ENCODE measurements around the gene COL5A2.

COL5A2 gene

DNA sequence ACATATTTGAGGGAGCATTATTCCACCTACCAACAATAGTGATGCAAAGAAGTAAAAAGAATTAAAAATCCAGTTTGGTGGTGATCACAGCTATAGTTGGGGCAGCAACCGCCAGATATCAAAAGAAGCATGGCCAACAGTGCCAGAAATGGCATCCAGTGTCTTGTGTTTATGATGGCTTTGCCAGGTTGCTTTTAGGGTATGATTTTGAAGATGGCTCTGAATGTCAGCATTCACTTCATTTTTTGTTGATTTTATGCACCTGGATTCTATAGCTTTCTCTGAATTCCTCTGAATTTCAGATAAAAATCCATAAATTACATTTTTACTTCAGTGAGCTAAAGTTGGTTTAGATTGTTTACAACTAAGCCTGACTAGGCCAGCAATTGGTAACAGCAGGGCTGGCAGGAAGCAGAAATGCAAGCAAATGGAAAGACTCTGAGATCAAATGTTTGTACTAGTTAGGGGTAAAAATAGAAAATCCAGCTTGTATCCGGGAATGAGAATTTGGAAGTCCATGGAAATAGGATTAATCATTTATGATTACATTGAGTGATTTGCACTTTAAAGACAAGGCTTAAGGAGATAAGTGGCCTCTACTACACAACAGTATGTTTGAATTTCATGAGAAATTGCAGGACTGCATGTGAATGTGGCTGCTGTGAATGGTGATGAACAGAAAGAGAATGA is 165.0 kb downstream of the COL5A2 start:
- DNase-seq (ENCODE audit: low read depth) = peak; percentile 64
- Histone ChIP-seq H3K4me3 (ENCODE audit: low read length) (no peak overlapping the region), H3K36me3 (ENCODE audit: control insufficient read depth, insufficient read depth, low read length, severe bottlenecking) (peaks cover 35% of the 10 kb centered on the region), H3K9me3 (ENCODE audit: control insufficient read depth, low read length) (no peaks in the 10 kb centered on the region), H3K27me3 (replicated peaks; ENCODE audit: control insufficient read depth, insufficient read depth, low read length) (no peaks in the 10 kb centered on the region), H3K9ac (ENCODE audit: low read length) (peak overlapping the region; percentile 68), H3K4me1 (ENCODE audit: control insufficient read depth, insufficient read depth, low read length) (peaks cover 93% of the 10 kb centered on the region)

DNA sequence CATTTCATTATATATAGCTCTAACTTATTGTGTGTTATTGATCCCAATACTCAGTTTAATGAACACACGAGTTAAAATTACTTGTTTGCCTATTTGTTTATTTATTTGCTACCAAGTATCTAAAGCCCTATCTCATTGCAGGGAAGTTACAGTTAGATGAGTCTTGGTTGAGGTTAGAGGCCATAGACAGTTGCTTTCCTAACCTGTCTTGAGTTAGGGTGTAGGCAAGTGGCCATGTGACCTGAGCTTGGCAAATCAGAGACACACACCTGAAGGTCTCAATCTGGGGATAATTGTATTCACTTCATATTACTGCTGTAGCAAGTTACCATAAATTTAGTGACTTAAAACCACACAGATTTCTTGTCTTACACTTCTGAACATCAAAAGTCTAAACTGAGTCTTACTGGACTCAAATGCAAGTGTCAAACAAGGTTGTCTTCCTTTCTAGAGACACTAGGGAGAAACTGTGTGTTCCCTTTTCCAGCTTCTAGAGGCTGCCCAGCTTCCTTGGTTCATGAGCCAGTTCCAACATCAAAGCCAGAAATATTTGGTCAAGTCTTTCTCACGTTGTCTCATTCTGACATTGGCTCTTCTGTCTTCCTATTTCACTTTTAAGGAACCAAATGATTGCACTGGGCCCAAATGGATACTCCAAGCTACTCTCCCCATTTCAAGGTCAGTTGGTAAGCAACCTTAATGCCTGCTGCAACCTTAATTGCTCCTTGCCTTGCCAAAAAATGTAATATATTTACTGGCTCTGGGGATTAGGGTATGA is 165.7 kb downstream of the COL5A2 start:
- DNase-seq (ENCODE audit: low read depth) = peak; percentile 49

DNA sequence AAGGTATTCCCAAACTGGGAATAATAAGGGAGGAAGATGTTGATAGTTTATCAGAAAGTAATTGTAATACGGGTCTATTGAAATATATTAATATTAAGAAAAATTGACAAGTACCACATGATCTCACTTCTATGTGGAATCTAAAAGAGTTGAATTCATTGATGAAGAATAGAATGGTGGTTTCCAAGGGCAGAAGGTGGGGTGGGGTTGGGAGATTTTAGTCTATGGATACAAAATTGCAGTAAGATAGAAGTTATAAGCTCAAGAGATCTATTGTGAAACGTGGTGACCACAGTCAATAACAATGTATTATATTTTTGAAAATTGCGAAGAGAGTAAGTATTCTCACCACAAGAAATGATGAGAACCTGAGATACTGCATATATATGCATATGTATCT is 166.5 kb downstream of the COL5A2 start:
- Histone ChIP-seq H3K9me3 (ENCODE audit: control insufficient read depth, low read length) (no peaks in the 10 kb centered on the region), H3K9ac (ENCODE audit: low read length) (no peak overlapping the region), H3K4me3 (ENCODE audit: low read length) (no peak overlapping the region), H3K27me3 (replicated peaks; ENCODE audit: control insufficient read depth, insufficient read depth, low read length) (no peaks in the 10 kb centered on the region), H3K36me3 (ENCODE audit: control insufficient read depth, insufficient read depth, low read length, severe bottlenecking) (peaks cover 51% of the 10 kb centered on the region), H3K4me1 (ENCODE audit: control insufficient read depth, insufficient read depth, low read length) (peaks cover 87% of the 10 kb centered on the region)
- DNase-seq (ENCODE audit: low read depth) = peak; percentile 44

More for the DNA sequence above, 165.7 kb downstream of the COL5A2 start:
- no peaks in the 10 kb centered on the region for H3K27me3 ChIP-seq (replicated peaks; ENCODE audit: control insufficient read depth, insufficient read depth, low read length)
- H3K36me3 ChIP-seq (ENCODE audit: control insufficient read depth, insufficient read depth, low read length, severe bottlenecking) = peaks cover 43% of the 10 kb centered on the region
- H3K4me3 ChIP-seq (ENCODE audit: low read length) = no peak overlapping the region
- H3K4me1 ChIP-seq (ENCODE audit: control insufficient read depth, insufficient read depth, low read length) = peaks cover 87% of the 10 kb centered on the region
- no peaks in the 10 kb centered on the region for H3K9me3 ChIP-seq (ENCODE audit: control insufficient read depth, low read length)
- H3K9ac ChIP-seq (ENCODE audit: low read length) = peak overlapping the region; percentile 68

DNA sequence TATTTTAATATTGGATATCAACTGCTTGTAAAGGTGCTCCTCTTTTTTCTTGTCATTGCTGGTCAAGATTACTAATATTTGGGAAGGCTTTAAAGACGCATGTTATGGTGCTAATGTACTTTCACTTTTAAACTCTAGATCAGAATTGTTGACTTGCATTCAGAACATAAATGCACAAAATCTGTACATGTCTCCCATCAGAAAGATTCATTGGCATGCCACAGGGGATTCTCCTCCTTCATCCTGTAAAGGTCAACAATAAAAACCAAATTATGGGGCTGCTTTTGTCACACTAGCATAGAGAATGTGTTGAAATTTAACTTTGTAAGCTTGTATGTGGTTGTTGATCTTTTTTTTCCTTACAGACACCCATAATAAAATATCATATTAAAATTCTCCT is 167.2 kb downstream of the COL5A2 start:
- Histone ChIP-seq H3K27me3 (replicated peaks; ENCODE audit: control insufficient read depth, insufficient read depth, low read length) (no peaks in the 10 kb centered on the region), H3K9me3 (ENCODE audit: control insufficient read depth, low read length) (no peaks in the 10 kb centered on the region), H3K4me3 (ENCODE audit: low read length) (no peak overlapping the region), H3K36me3 (ENCODE audit: control insufficient read depth, insufficient read depth, low read length, severe bottlenecking) (peaks cover 58% of the 10 kb centered on the region), H3K4me1 (ENCODE audit: control insufficient read depth, insufficient read depth, low read length) (peaks cover 86% of the 10 kb centered on the region), H3K9ac (ENCODE audit: low read length) (peak overlapping the region; percentile 10)
- no peak for DNase-seq (ENCODE audit: low read depth)

DNA sequence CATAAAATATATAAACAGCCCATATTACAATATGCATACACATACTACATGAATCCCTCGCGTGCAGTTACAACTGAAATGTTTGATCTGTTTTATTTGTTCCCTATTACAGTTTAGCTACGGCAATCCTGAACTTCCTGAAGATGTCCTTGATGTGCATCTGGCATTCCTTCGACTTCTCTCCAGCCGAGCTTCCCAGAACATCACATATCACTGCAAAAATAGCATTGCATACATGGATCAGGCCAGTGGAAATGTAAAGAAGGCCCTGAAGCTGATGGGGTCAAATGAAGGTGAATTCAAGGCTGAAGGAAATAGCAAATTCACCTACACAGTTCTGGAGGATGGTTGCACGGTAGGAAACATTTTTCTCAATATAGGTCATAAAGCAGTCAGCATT is 169.0 kb downstream of the COL5A2 start:
- Histone ChIP-seq H3K9me3 (ENCODE audit: control insufficient read depth, low read length) (no peaks in the 10 kb centered on the region), H3K4me3 (ENCODE audit: low read length) (no peak overlapping the region), H3K27me3 (replicated peaks; ENCODE audit: control insufficient read depth, insufficient read depth, low read length) (no peaks in the 10 kb centered on the region), H3K36me3 (ENCODE audit: control insufficient read depth, insufficient read depth, low read length, severe bottlenecking) (peaks cover 75% of the 10 kb centered on the region), H3K4me1 (ENCODE audit: control insufficient read depth, insufficient read depth, low read length) (peaks cover 76% of the 10 kb centered on the region), H3K9ac (ENCODE audit: low read length) (peak overlapping the region; percentile 58)
- no peak for DNase-seq (ENCODE audit: low read depth)

- peak overlapping the region; percentile 58 for H3K9ac ChIP-seq (ENCODE audit: low read length)
- no peak overlapping the region for H3K4me3 ChIP-seq (ENCODE audit: low read length)
- peaks cover 65% of the 10 kb centered on the region for H3K4me1 ChIP-seq (ENCODE audit: control insufficient read depth, insufficient read depth, low read length)
- no peaks in the 10 kb centered on the region for H3K27me3 ChIP-seq (replicated peaks; ENCODE audit: control insufficient read depth, insufficient read depth, low read length)
- peaks cover 94% of the 10 kb centered on the region for H3K36me3 ChIP-seq (ENCODE audit: control insufficient read depth, insufficient read depth, low read length, severe bottlenecking)
- DNase-seq (ENCODE audit: low read depth) = no peak
- H3K9me3 ChIP-seq (ENCODE audit: control insufficient read depth, low read length) = no peaks in the 10 kb centered on the region
Observed at GRCh38 chr2:189008555-189009262, 170.9 kb downstream of the COL5A2 start.

DNA sequence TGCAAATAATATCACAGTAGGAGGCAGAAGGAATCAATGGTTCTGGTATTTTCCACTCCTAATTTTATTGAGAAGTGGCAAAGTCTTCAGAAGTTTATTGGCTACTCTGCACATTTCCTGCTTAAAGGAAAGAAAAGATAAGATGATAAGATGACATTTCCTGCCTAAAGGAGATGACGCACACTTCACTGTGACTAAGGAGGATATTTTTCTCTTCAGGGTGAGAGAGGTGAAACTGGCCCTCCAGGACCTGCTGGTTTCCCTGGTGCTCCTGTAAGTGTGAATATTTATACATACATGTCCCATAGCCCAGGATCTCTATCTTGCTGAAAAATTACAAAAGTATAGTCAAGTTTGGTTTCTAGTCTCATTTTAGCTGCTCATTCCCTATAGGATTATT is 177.5 kb downstream of the COL5A2 start:
- Histone ChIP-seq H3K4me3 (ENCODE audit: low read length) (no peak overlapping the region), H3K9me3 (ENCODE audit: control insufficient read depth, low read length) (no peaks in the 10 kb centered on the region), H3K4me1 (ENCODE audit: control insufficient read depth, insufficient read depth, low read length) (peaks cover 72% of the 10 kb centered on the region), H3K36me3 (ENCODE audit: control insufficient read depth, insufficient read depth, low read length, severe bottlenecking) (peaks cover 99% of the 10 kb centered on the region), H3K27me3 (replicated peaks; ENCODE audit: control insufficient read depth, insufficient read depth, low read length) (no peaks in the 10 kb centered on the region), H3K9ac (ENCODE audit: low read length) (peak overlapping the region; percentile 73)
- peak; percentile 47 for DNase-seq (ENCODE audit: low read depth)

DNA sequence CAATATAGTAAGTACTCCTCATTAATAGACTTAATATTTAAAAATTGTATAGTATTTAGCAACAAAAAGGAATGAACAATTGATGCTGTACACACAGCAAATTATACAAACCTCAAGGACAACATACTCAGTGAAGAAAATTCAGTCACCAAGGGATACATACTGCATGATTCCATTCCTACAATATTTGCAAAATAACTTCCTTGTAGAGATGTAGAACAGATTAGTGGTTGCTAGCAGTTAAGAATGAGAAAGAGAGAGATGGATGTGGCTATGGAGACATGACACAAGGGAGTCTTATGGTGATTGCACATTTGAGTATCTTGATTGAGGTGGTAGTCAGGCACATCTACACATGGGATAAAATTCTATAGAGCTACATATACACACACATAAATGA is 179.3 kb downstream of the COL5A2 start:
- no peaks in the 10 kb centered on the region for H3K9me3 ChIP-seq (ENCODE audit: control insufficient read depth, low read length)
- H3K27me3 ChIP-seq (replicated peaks; ENCODE audit: control insufficient read depth, insufficient read depth, low read length) = no peaks in the 10 kb centered on the region
- peaks cover 100% of the 10 kb centered on the region for H3K36me3 ChIP-seq (ENCODE audit: control insufficient read depth, insufficient read depth, low read length, severe bottlenecking)
- DNase-seq (ENCODE audit: low read depth) = no peak
- H3K4me1 ChIP-seq (ENCODE audit: control insufficient read depth, insufficient read depth, low read length) = peaks cover 76% of the 10 kb centered on the region
- no peak overlapping the region for H3K4me3 ChIP-seq (ENCODE audit: low read length)
- peak overlapping the region; percentile 73 for H3K9ac ChIP-seq (ENCODE audit: low read length)

- DNase-seq (ENCODE audit: low read depth) = peak; percentile 49
- Histone ChIP-seq H3K4me3 (ENCODE audit: low read length) (no peak overlapping the region), H3K27me3 (replicated peaks; ENCODE audit: control insufficient read depth, insufficient read depth, low read length) (no peaks in the 10 kb centered on the region), H3K9me3 (ENCODE audit: control insufficient read depth, low read length) (no peaks in the 10 kb centered on the region), H3K9ac (ENCODE audit: low read length) (peak overlapping the region; percentile 73), H3K36me3 (ENCODE audit: control insufficient read depth, insufficient read depth, low read length, severe bottlenecking) (peaks cover 100% of the 10 kb centered on the region), H3K4me1 (ENCODE audit: control insufficient read depth, insufficient read depth, low read length) (peaks cover 85% of the 10 kb centered on the region)
Observed at GRCh38 chr2:188997263-188997662, 182.3 kb downstream of the COL5A2 start.

DNA sequence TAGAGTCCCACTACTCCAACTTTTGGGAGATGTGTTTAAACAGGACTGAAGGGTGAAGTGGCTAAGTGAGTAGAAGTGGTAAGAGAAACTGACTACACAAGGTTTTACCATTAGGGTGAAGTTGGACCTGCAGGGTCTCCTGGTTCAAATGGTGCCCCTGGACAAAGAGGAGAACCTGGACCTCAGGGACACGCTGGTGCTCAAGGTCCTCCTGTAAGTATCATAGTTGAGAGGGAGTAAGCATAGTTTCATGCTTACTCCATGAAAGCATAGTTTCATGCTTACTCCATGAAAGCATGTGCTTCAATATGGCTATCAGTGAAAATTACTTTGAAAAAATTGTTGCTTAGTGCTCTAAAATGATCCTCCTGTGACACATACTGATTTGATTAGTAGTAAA is 186.3 kb downstream of the COL5A2 start:
- H3K4me3 ChIP-seq (ENCODE audit: low read length) = no peak overlapping the region
- DNase-seq (ENCODE audit: low read depth) = no peak
- no peaks in the 10 kb centered on the region for H3K9me3 ChIP-seq (ENCODE audit: control insufficient read depth, low read length)
- peaks cover 57% of the 10 kb centered on the region for H3K4me1 ChIP-seq (ENCODE audit: control insufficient read depth, insufficient read depth, low read length)
- peaks cover 100% of the 10 kb centered on the region for H3K36me3 ChIP-seq (ENCODE audit: control insufficient read depth, insufficient read depth, low read length, severe bottlenecking)
- no peaks in the 10 kb centered on the region for H3K27me3 ChIP-seq (replicated peaks; ENCODE audit: control insufficient read depth, insufficient read depth, low read length)
- H3K9ac ChIP-seq (ENCODE audit: low read length) = peak overlapping the region; percentile 70

GRCh38 chr2:188986839-188987238 is 192.7 kb downstream of the COL5A2 start:
- H3K27me3 ChIP-seq (replicated peaks; ENCODE audit: control insufficient read depth, insufficient read depth, low read length) = no peaks in the 10 kb centered on the region
- H3K9ac ChIP-seq (ENCODE audit: low read length) = peak overlapping the region; percentile 99
- peak; percentile 54 for DNase-seq (ENCODE audit: low read depth)
- peaks cover 83% of the 10 kb centered on the region for H3K36me3 ChIP-seq (ENCODE audit: control insufficient read depth, insufficient read depth, low read length, severe bottlenecking)
- H3K4me1 ChIP-seq (ENCODE audit: control insufficient read depth, insufficient read depth, low read length) = peaks cover 69% of the 10 kb centered on the region
- H3K9me3 ChIP-seq (ENCODE audit: control insufficient read depth, low read length) = no peaks in the 10 kb centered on the region
- H3K4me3 ChIP-seq (ENCODE audit: low read length) = peak overlapping the region; percentile 98
